Measurements from ENCODE around the gene FNDC11. TPM values are rescaled to one million over a fixed set of nuclear protein-coding genes. Genes with fewer than 3 reads are reported as not detected.
A peak's percentile ranks its signal among the peaks of the same experiment; 100 is the strongest.

FNDC11 gene
- total RNA-seq, 5 donors from 2014 or later (not counting 1 experiment from before 2014, with no cell fraction given) = 0.38 to 1.8 (median 0.70) TPM

DNA sequence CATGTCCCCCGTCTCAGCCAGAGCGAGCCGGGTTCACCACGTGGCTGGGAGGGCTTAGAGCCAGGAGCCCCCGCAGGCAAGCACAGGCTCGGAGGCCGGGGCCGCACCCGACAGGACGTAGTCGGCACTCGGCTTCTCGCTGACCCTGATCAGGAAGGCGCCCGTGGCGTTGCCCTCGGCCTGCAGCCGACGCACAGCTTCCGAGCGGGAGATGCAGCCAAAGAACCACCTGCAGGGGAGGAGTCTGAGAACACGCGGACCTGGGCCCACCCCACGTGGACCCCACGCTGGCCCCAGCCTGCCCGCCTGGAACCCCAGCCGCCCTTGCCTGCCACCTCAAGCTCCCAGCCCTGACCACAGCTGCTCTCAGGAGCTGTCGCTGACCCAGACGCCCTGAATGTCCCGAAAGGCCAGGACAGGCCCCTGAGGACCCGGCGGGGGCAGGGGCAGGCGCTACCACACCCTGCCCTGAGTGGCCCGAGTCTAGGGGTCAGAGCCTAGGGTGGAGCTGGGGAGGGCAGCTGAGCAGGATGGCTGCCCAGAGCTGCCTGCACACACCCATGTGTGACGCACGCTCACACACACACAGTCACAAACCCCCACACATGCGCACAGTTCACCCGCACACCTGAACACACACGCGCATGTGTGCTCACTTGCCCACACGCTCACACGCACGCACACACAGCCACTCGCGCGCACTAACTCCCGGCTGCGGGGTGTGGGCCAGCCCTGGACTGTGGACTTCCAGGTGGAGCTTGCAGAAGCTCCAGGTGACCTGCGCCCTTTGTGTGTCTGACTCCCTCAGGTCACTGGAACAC lies 18.9 kb upstream of the FNDC11 start:
- no peaks in the 10 kb centered on the region for H3K9me3 ChIP-seq
- no peaks in the 10 kb centered on the region for H3K36me3 ChIP-seq (ENCODE audit: control insufficient read depth in 2 of 2, extremely low read depth in 1 of 2, insufficient read depth in 1 of 2, low read length in 1 of 2)
- whole genome bisulfite sequencing (ENCODE audit: insufficient coverage) = 93% methylated on average over 45 of the region's 49 CpGs
- no peaks in the 10 kb centered on the region for H3K9me3 Mint-ChIP-seq
- no peak overlapping the region for H3K27ac Mint-ChIP-seq
- no peak overlapping the region for H3K27ac ChIP-seq (ENCODE audit: low read length)
- peaks cover 7 to 16% (median 8%) of the 10 kb centered on the region in 3 donors for H3K4me1 Mint-ChIP-seq
- no peak overlapping the region for H3K4me3 ChIP-seq (ENCODE audit: control insufficient read depth in 1 of 2, extremely low read depth in 1 of 2, low read length in 1 of 2)
- no peak overlapping the region for H3K4me3 Mint-ChIP-seq
- ChIA-PET CTCF (no interaction called here), POLR2A (no interaction called here)
- no peaks in the 10 kb centered on the region for H3K27me3 Mint-ChIP-seq
- H3K36me3 Mint-ChIP-seq = no peaks in the 10 kb centered on the region
- H3K4me1 ChIP-seq (ENCODE audit: control insufficient read depth in 1 of 2, extremely low read depth in 1 of 2, insufficient read depth in 2 of 2, low read length in 2 of 2) = peaks cover 7 to 35% of the 10 kb centered on the region in 2 experiments
- peaks cover 0 to 8% of the 10 kb centered on the region in 2 experiments for H3K27me3 ChIP-seq (replicated peaks in 1 of 2; ENCODE audit: control insufficient read depth in 2 of 2, extremely low read depth in 1 of 2, insufficient read depth in 2 of 2, low read length in 1 of 2)
- peak in 1 of 35 experiments; percentile 7 for DNase-seq
- ATAC-seq (replicated peaks in 1 of 4) = no peak

GRCh38 chr20:63536241-63536977 lies 17.6 kb upstream of the FNDC11 start:
- H3K4me1 Mint-ChIP-seq = peaks cover 7 to 18% (median 8%) of the 10 kb centered on the region in 3 donors
- DNase-seq (peak in 1 of 35 experiments; percentile 4), ATAC-seq (replicated peaks in 1 of 4) (no peak)
- Histone ChIP-seq H3K9me3 (no peaks in the 10 kb centered on the region), H3K36me3 (ENCODE audit: control insufficient read depth in 2 of 2, extremely low read depth in 1 of 2, insufficient read depth in 1 of 2, low read length in 1 of 2) (no peaks in the 10 kb centered on the region), H3K27ac (ENCODE audit: low read length) (no peak overlapping the region), H3K4me1 (ENCODE audit: control insufficient read depth in 1 of 2, extremely low read depth in 1 of 2, insufficient read depth in 2 of 2, low read length in 2 of 2) (peaks cover 7 to 35% of the 10 kb centered on the region in 2 experiments), H3K27me3 (replicated peaks in 1 of 2; ENCODE audit: control insufficient read depth in 2 of 2, extremely low read depth in 1 of 2, insufficient read depth in 2 of 2, low read length in 1 of 2) (peaks cover 0 to 4% of the 10 kb centered on the region in 2 experiments), H3K4me3 (ENCODE audit: control insufficient read depth in 1 of 2, extremely low read depth in 1 of 2, low read length in 1 of 2) (no peak overlapping the region)
- peak overlapping the region in 1 of 2 donors; percentile 16 for H3K27ac Mint-ChIP-seq
- no peaks in the 10 kb centered on the region for H3K9me3 Mint-ChIP-seq
- H3K4me3 Mint-ChIP-seq = peak overlapping the region in 2 of 3 donors; percentile 36 to 70
- H3K36me3 Mint-ChIP-seq = no peaks in the 10 kb centered on the region
- POLR2A ChIA-PET = interaction anchor here in 1 of 2 donors (0.6 kb wide), 1 partner anchor 96 kb away, joined by 3 read pairs; no protein-coding TSS in a partner anchor
- no peaks in the 10 kb centered on the region for H3K27me3 Mint-ChIP-seq
- WGBS (ENCODE audit: insufficient coverage) = 84% methylated on average over 34 of the region's 35 CpGs
- CTCF ChIA-PET = interaction anchor here in 1 of 2 donors (0.5 to 2.3 kb wide), 2 partner anchors 105 to 335 kb away, joined by 4 to 22 read pairs; no protein-coding TSS in a partner anchor

DNA sequence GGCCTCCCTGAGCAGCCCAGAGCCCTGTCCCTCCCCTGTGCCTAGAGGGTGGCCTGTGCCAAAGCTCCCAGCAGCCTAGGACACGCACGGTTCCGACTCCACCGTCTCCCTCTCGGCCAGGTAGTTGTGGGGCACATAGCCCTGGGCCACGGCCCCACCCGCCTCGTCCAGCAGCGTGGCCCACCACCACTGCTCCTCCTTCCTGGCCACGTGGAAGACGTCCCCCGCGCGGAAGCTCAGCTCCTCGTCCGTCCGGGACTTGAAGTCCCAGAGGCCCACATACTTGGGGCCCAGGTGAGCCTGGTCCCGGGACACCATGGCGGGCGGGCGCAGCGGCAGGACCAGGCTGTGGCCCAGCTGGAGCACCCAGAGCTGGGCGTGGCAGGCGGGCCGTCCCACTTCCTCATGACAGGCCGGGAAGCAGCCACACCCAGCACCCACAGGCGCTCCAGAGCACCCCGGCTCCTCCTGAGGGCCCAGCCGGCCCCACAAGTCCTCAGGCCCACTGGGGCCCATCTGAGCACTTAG lies 16.9 kb upstream of the FNDC11 start, which contains the start of gene PTK6:
TSS of gene PTK6 (minus strand) at position 380 of the 528 bp plus-strand sequence. CDS start at position 318, 62 bp downstream.
- H3K4me3 Mint-ChIP-seq = peak within 1 kb of the TSS; percentile 57 to 73 (median 70)
- peak in 2 of 4 experiments; percentile 1 to 2 for ATAC-seq (replicated peaks in 1 of 4)
- ChIA-PET POLR2A (interaction anchor here (0.6 kb wide), 2 partner anchors 95 to 199 kb away, joined by 3 read pairs; no protein-coding TSS in a partner anchor), CTCF (interaction anchor here in 1 of 2 donors (0.7 to 2.3 kb wide), 7 partner anchors 16 to 327 kb away, joined by 3 to 22 read pairs (median 3); partner anchors contain the start of genes ARFRP1, HELZ2, RTEL1 and ZGPAT)
- H3K4me1 Mint-ChIP-seq = peaks cover 7 to 17% (median 8%) of the 10 kb centered on the region in 3 donors
- H3K27ac ChIP-seq (ENCODE audit: low read length) = peak within 1 kb of the TSS; percentile 73
- peaks cover 0 to 4% of the 10 kb centered on the region in 2 experiments for H3K27me3 ChIP-seq (replicated peaks in 1 of 2; ENCODE audit: control insufficient read depth in 2 of 2, extremely low read depth in 1 of 2, insufficient read depth in 2 of 2, low read length in 1 of 2)
- no peaks in the 10 kb centered on the region for H3K27me3 Mint-ChIP-seq
- no peaks in the 10 kb centered on the region for H3K36me3 Mint-ChIP-seq
- peak within 1 kb of the TSS; percentile 48 to 59 for H3K4me3 ChIP-seq (ENCODE audit: control insufficient read depth in 1 of 2, extremely low read depth in 1 of 2, low read length in 1 of 2)
- peak in 1 of 35 experiments; percentile 24 for DNase-seq
- H3K36me3 ChIP-seq (ENCODE audit: control insufficient read depth in 2 of 2, extremely low read depth in 1 of 2, insufficient read depth in 1 of 2, low read length in 1 of 2) = no peaks in the 10 kb centered on the region
- H3K27ac Mint-ChIP-seq = peak within 1 kb of the TSS; percentile 73 to 77
- no peaks in the 10 kb centered on the region for H3K9me3 ChIP-seq
- WGBS (ENCODE audit: insufficient coverage) = 61% methylated on average over 25 of the region's 29 CpGs
- H3K9me3 Mint-ChIP-seq = no peaks in the 10 kb centered on the region
- peaks cover 7 to 35% of the 10 kb centered on the region in 2 experiments for H3K4me1 ChIP-seq (ENCODE audit: control insufficient read depth in 1 of 2, extremely low read depth in 1 of 2, insufficient read depth in 2 of 2, low read length in 2 of 2)

- ATAC-seq (replicated peaks in 1 of 4) (peak; percentile 87 to 91 (median 89)), DNase-seq (peak; percentile 84 to 97 (median 90))
- peak overlapping the region; percentile 57 to 73 (median 70) for H3K4me3 Mint-ChIP-seq
- H3K36me3 Mint-ChIP-seq = no peaks in the 10 kb centered on the region
- WGBS (ENCODE audit: insufficient coverage) = under 1% methylated on average over 26 of the region's 34 CpGs
- no peaks in the 10 kb centered on the region for H3K27me3 Mint-ChIP-seq
- POLR2A ChIA-PET = interaction anchor here in 1 of 2 donors (0.6 kb wide), 1 partner anchor 198 kb away, joined by 3 read pairs; no protein-coding TSS in a partner anchor
- peak overlapping the region; percentile 73 to 77 for H3K27ac Mint-ChIP-seq
- peaks cover 0 to 4% of the 10 kb centered on the region in 2 experiments for H3K27me3 ChIP-seq (replicated peaks in 1 of 2; ENCODE audit: control insufficient read depth in 2 of 2, extremely low read depth in 1 of 2, insufficient read depth in 2 of 2, low read length in 1 of 2)
- H3K9me3 Mint-ChIP-seq = no peaks in the 10 kb centered on the region
- H3K36me3 ChIP-seq (ENCODE audit: control insufficient read depth in 2 of 2, extremely low read depth in 1 of 2, insufficient read depth in 1 of 2, low read length in 1 of 2) = no peaks in the 10 kb centered on the region
- CTCF ChIA-PET = interaction anchor here (0.7 to 2.3 kb wide), 12 partner anchors 13 to 499 kb away, joined by 3 to 22 read pairs (median 4); partner anchors contain the start of genes ARFRP1 (in 1 of the 2), HELZ2 (in 1 of the 2), RTEL1 (in 1 of the 2) and ZGPAT (in 1 of the 2)
- H3K4me1 Mint-ChIP-seq = peaks cover 7 to 16% (median 8%) of the 10 kb centered on the region in 3 donors
- peak overlapping the region; percentile 73 for H3K27ac ChIP-seq (ENCODE audit: low read length)
- H3K4me3 ChIP-seq (ENCODE audit: control insufficient read depth in 1 of 2, extremely low read depth in 1 of 2, low read length in 1 of 2) = peak overlapping the region; percentile 48 to 59
- no peaks in the 10 kb centered on the region for H3K9me3 ChIP-seq
- H3K4me1 ChIP-seq (ENCODE audit: control insufficient read depth in 1 of 2, extremely low read depth in 1 of 2, insufficient read depth in 2 of 2, low read length in 2 of 2) = peaks cover 7 to 36% of the 10 kb centered on the region in 2 experiments
Observed at GRCh38 chr20:63537525-63538203, 16.3 kb upstream of the FNDC11 start.

- POLR2A ChIA-PET = interaction anchor here in 1 of 2 donors (0.5 kb wide), 1 partner anchor 12 kb away, joined by 3 read pairs; no protein-coding TSS in a partner anchor
Observed at GRCh38 chr20:63538204-63539091, 15.5 kb upstream of the FNDC11 start.

More at GRCh38 chr20:63538204-63539091, 15.5 kb upstream of the FNDC11 start:
- peak overlapping the region in 1 of 2 donors; percentile 73 for H3K27ac Mint-ChIP-seq
- peaks cover 7 to 17% (median 8%) of the 10 kb centered on the region in 3 donors for H3K4me1 Mint-ChIP-seq
- CTCF ChIA-PET = interaction anchor here (0.5 to 2.3 kb wide), 15 partner anchors 12 to 1129 kb away, joined by 3 to 22 read pairs (median 4); partner anchors contain the start of gene RTEL1 (in 1 of the 2)
- no peaks in the 10 kb centered on the region for H3K27me3 Mint-ChIP-seq
- no peaks in the 10 kb centered on the region for H3K9me3 Mint-ChIP-seq
- Histone ChIP-seq H3K27ac (ENCODE audit: low read length) (peak overlapping the region; percentile 73), H3K4me3 (ENCODE audit: control insufficient read depth in 1 of 2, extremely low read depth in 1 of 2, low read length in 1 of 2) (peak overlapping the region in 1 of 2 donors; percentile 48), H3K27me3 (replicated peaks in 1 of 2; ENCODE audit: control insufficient read depth in 2 of 2, extremely low read depth in 1 of 2, insufficient read depth in 2 of 2, low read length in 1 of 2) (peaks cover 0 to 4% of the 10 kb centered on the region in 2 experiments), H3K9me3 (no peaks in the 10 kb centered on the region), H3K36me3 (ENCODE audit: control insufficient read depth in 2 of 2, extremely low read depth in 1 of 2, insufficient read depth in 1 of 2, low read length in 1 of 2) (no peaks in the 10 kb centered on the region), H3K4me1 (ENCODE audit: control insufficient read depth in 1 of 2, extremely low read depth in 1 of 2, insufficient read depth in 2 of 2, low read length in 2 of 2) (peaks cover 7 to 39% of the 10 kb centered on the region in 2 experiments)
- 80% methylated on average over 6 of the region's 27 CpGs for WGBS (ENCODE audit: insufficient coverage)
- peak overlapping the region; percentile 57 to 73 (median 70) for H3K4me3 Mint-ChIP-seq
- peak in 31 of 35 experiments; percentile 40 to 79 (median 57) for DNase-seq
- H3K36me3 Mint-ChIP-seq = no peaks in the 10 kb centered on the region
- ATAC-seq (replicated peaks in 1 of 4) = peak in 2 of 4 experiments; percentile 2 to 31

All from T-cell (primary cell).